Measurements from ENCODE around the gene FEN1. TPM values are rescaled to one million over a fixed set of nuclear protein-coding genes. Genes with fewer than 3 reads are reported as not detected.

FEN1 gene
- total and polyA plus RNA-seq, 2 of the 13 experiments (the other 11 are each of a cell fraction or from before 2014, with no cell fraction given) = 12.4 to 102 TPM

DNA sequence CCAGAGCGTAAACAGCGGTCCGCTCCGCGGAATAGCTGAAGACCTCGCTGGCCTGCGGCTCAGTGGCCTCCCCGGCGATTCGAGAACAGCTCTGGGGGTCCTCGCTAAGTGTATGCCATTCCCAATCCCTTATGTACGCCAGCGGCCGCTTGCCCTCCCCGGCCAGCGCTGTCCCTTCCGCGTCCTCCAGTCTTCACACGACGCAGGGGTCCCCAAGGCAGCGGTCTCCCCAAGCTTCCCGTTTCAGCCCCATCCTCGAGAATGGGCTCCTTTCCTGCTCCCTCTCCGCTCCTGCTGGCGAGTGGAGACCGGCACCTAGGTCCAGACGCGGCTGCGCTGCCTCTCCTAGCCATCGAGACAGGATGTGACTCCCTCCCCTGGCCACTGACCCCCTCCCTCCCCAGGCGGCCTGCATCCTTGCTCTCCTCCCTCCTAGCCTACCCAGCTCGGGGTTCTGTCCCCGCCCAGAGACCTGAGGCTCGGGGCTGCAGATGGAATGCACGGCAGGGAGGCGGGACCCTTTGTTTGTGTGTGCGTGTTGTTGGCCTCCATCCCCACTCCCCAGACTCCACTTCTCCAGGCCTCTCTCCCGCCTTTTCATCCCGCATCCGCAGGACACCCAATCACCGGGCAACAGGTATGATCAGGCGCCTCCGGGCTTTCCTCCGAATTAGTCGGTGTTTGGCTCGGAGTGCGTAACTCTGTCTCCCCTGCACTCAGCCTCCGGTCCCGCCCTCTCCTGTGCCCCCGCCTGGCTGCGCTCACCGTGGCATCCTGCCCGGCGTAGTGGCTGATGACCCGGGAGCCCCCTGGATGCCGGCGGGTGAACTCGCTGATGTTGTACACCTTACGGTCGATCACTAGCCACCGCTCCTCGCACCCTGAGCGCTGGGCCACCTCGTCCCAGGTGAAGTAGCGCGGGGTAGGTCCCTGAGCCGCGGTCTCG, 23.4 kb downstream of the FEN1 start (continued):
- TF ChIP-seq STAT5B (CRISPR knock-in tag; IDR thresholded peaks at IDR 0.05) (no peak; the same call in 1 of the 2 replicates), PHF5A (CRISPR knock-in tag; IDR thresholded peaks at IDR 0.05; ENCODE audit: low read depth, unreplicated experiment) (no peak), ZNF281 (CRISPR knock-in tag; IDR thresholded peaks at IDR 0.05; ENCODE audit: borderline replicate concordance) (0 out of 2 replicates have a peak, but pooled peaks have one; percentile 4), NCOA1 (CRISPR knock-in tag; IDR thresholded peaks at IDR 0.05) (no peak; the same call in 1 of the 2 replicates), ZNF451 (CRISPR knock-in tag; IDR thresholded peaks at IDR 0.05) (no peak), MAFF (IDR thresholded peaks at IDR 0.05; ENCODE audit: low read depth, low read length) (no peak), CC2D1A (CRISPR knock-in tag; IDR thresholded peaks at IDR 0.05) (no peak), ZNF609 (CRISPR knock-in tag; IDR thresholded peaks at IDR 0.05; ENCODE audit: borderline replicate concordance) (no peak), SKIL (CRISPR knock-in tag; IDR thresholded peaks at IDR 0.05; ENCODE audit: borderline replicate concordance) (peak; percentile 24; the same call in 1 of the 2 replicates), MAZ (IDR thresholded peaks at IDR 0.05; ENCODE audit: borderline replicate concordance, low read depth, low read length) (peak; percentile 18; the same call in 1 of the 2 replicates), MAZ (CRISPR knock-in tag; IDR thresholded peaks at IDR 0.05; ENCODE audit: low read depth) (no peak), ZFY (CRISPR knock-in tag; IDR thresholded peaks at IDR 0.05) (peak; percentile 16; the same call in 1 of the 2 replicates), ONECUT2 (CRISPR knock-in tag; IDR thresholded peaks at IDR 0.05) (no peak), ERF (CRISPR knock-in tag; IDR thresholded peaks at IDR 0.05) (0 out of 2 replicates have a peak, but pooled peaks have one; percentile 65), TMF1 (CRISPR knock-in tag; IDR thresholded peaks at IDR 0.05; ENCODE audit: low read depth) (no peak)
- TF ChIP-seq, protein P1, sequence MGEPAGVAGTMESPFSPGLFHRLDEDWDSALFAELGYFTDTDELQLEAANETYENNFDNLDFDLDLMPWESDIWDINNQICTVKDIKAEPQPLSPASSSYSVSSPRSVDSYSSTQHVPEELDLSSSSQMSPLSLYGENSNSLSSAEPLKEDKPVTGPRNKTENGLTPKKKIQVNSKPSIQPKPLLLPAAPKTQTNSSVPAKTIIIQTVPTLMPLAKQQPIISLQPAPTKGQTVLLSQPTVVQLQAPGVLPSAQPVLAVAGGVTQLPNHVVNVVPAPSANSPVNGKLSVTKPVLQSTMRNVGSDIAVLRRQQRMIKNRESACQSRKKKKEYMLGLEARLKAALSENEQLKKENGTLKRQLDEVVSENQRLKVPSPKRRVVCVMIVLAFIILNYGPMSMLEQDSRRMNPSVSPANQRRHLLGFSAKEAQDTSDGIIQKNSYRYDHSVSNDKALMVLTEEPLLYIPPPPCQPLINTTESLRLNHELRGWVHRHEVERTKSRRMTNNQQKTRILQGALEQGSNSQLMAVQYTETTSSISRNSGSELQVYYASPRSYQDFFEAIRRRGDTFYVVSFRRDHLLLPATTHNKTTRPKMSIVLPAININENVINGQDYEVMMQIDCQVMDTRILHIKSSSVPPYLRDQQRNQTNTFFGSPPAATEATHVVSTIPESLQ (CRISPR knock-in tag; conservative IDR thresholded peaks at IDR 0.05) = no peak
